Tibial nerve (tissue), 4 donors: ENCODE data around the gene TEKT4.
"Not testable (repeated sequence)": the region's sequence is repeated elsewhere in the genome, so short reads cannot be mapped to it uniquely, and the experiment has no call there.

Experiments
- CTCF ChIP-seq, 5 experiments: fragments of 200-600 bp in 3 of 5; fragments of 450-650 bp in 2 of 5; sonication (generic) in 3 of 5; IDR thresholded peaks; one replicate each; pipeline ENCODE4 v1.5.1; 2016 to 2019; ENCODE audit warnings: antibody characterized with exemption in 5 of 5, mild to moderate bottlenecking in 3 of 5, moderate library complexity in 2 of 5
- EP300 ChIP-seq, 2 donors: sonication (generic); formaldehyde crosslinking; IDR thresholded peaks; one replicate each; pipeline ENCODE4 v1.6.1; 2017; ENCODE audit warnings: antibody characterized with exemption in 2 of 2, mild to moderate bottlenecking in 1 of 2
- POLR2A ChIP-seq, 2 donors: fragments of 450-650 bp; IDR thresholded peaks; one replicate each; pipeline ENCODE4 v1.6.1; 2017; ENCODE audit warnings: antibody characterized with exemption in 2 of 2, mild to moderate bottlenecking in 2 of 2, moderate library complexity in 2 of 2

- not testable (repeated sequence) for TF ChIP-seq POLR2A, CTCF, EP300 (IDR thresholded peaks at IDR 0.05)
Observed at GRCh38 chr2:94862903-94863302, 8.3 kb upstream of the TEKT4 start.
